HG02678 (cell line): ENCODE data around the gene SLC43A3.
"Not testable (repeated sequence)": the region's sequence is repeated elsewhere in the genome, so short reads cannot be mapped to it uniquely, and the experiment has no call there.

ENCODE experiments used
- ATAC-seq: cut with Tn5 transposase; IDR thresholded peaks from one replicate; pipeline ENCODE4 v1.9.1; 2021; ENCODE audit warnings: mild to moderate bottlenecking, moderate library complexity; ENCODE audit not compliant: unreplicated experiment

The SLC43A3 gene

DNA sequence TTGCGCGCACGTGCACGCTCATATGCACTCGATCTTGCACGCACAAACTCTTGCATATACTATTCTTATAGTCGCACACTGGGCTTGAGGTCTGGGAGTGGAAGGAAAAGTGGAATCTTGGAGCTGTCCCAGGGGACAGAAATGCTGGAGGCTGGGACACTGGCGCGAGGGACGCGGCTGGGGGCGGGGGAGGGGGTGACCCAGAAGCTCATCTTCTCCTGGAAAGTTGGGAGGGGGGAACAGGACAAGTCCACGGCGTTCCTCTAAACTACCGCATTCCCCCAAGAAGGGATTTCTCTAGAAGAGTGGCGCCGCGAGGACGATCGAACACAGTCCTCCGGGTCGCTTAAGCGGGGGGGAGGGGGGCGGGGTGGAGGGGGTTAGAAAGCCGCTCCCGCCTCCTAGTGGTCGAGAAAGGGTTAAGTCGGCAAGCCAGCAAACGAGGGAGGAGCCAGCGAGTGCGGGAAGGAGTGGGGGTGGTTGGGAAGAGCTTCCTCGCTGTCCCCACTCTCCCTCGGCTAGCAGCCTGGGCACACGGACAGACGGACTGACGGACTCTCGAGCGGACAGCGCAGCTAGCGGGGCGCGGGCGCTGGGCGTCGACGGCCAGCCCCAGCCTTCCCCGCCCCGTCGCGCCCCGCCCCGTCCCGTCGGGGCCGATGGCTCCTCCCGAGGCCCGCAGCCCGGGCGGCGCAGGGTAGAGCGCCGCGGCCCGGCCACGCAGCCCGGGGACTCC, 33.3 kb upstream of the SLC43A3 start, which contains the start of gene RTN4RL2:
RTN4RL2 (plus strand) TSS at position 507 of the 736 bp plus-strand sequence. CDS start 338 bp downstream, outside the sequence.
- peak; percentile 35 for ATAC-seq

DNA sequence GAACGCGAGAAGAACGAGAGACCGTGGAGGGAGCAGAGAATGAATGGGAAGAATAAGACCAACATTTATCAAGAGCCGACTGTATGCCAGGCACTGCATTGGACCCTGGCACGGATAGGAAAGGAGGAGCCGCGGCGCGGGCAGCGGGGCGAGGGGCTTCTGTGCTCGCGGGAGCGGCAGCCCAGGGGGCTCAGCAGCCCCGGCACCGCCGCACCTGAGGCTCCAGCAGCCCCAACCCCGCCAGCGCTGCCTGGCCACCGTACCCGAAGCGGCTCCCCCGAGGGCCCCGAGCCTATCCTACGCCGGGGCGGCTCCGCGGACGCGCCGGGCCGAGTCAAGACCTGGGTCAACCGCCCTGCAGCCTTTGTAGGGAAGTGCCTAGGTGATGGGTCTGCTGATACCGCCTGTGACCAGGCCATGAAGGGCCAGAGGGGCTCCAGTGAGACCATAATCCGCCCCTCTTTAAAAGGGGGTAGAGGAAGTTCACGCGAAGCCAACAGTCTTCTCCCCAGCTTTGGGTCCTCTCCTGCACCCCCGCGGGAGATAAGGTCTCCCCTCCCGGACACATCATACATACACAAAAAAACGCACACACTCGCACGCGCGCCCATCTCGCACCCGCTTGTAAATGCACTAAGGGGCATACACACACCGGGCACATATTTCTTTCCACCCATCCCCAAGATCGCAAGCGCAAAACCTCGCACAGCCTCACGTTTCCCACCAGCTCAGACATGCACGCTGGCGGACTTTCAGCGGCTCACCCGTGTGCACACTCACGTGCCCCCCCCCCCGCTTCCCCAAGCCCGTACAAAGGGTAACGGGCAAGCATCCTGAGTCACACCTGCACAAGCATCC, 32.5 kb upstream of the SLC43A3 start:
- ATAC-seq: no peak

DNA sequence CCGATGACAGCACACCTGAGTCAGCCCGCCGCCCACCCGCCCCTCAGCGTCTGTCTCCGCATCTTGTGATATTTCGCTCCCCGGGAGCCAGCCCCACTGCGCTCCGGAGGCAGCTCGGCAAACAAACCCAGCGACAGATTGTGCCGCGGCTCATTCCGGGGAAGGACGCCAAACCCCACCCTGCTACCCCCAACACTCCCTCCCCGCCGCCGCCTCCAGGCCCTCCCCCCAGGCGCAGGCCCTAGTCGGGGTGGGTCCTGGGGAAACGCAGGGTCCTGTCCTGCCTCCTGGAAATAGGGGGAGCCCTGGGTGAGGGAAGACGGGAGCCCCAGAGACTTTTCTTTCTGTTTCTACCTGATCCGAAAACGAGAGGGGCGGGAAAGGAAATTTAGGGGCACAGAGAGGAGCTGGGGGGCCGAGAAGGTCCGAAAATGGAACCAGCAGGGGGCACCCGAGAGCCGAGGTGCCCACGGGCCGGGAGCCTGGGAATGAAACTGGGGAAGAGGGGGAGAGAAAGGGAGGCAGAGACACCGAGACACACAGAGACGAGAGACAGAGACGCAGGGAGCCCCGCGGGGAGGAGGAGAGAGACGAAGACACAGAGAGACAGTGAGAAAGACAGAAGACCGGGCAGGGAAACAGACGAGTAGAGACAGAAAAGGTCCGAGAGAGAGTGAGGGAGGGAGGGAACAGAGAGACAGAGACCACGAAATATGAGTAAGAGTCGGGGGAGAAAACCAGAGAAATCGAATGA, 31.7 kb upstream of the SLC43A3 start:
- no peak for ATAC-seq

DNA sequence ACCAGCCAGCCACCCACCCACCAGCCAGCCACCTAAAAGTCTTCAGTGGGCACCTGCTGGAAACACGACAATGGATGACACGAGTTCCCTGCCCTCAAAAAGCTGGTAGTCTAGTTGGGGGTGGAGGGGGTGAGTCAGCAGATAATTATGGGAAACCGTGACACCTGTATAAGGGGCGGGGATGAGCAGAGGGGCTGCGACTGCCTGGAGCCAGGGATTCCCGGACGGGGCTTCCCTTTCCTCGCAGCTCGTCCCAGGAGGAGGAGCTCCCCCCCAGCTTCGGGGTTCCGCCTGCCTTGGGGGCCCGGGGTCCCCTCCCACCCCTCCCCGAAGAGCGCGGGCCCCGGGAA, 31.1 kb upstream of the SLC43A3 start:
- ATAC-seq: no peak

DNA sequence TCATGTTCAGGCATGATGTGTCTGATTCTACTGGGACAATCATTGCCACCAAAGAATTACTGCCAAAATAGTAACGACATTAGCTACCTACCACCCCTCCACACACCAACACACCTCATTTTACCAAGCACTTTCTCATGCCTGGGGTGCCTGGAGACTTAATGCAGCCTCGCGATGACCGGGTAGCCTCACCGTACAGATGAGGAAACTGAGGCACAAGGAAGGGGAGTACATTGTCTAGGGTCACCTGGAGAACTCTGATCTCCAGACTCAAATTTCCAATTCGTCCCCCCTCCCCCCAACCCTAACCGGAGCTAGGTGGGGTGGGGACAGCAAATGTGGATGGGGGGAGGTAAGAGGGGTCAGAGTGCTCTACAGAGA, 30.7 kb upstream of the SLC43A3 start:
- peak; percentile 18 for ATAC-seq

DNA sequence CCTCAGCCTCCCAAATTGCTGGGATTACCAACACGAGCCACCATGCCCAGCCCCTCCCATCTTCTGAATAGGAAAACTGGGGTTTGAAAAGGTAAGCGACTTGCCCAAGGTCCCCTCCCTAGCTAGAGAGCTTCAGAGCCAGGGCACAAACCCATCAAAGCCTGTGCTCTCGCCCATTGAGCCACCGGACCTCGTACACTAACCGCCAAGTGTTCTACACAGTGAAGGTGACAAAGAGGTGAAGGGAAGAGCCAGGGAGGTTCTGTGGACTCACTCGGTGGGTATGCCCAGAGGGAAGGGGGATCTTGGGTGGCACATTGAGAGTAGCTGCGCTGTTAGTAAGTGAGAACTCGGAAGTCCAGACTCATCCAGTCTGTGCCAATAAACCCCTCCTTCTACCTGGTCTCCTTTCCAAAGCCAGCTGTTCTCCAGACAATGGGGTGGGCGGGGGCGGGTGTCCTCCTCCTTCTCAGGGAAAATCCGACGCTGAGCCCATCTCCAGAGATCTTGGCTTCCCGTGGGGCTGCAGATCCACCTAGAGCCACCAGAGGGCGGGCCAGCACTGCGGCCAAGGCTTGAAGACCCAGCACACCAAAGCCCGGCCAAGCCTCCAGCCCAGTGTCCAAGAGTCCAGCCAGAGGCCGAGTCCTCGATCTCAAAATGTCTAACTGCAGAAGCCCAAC, 30.2 kb upstream of the SLC43A3 start:
- peak; percentile 64 for ATAC-seq

DNA sequence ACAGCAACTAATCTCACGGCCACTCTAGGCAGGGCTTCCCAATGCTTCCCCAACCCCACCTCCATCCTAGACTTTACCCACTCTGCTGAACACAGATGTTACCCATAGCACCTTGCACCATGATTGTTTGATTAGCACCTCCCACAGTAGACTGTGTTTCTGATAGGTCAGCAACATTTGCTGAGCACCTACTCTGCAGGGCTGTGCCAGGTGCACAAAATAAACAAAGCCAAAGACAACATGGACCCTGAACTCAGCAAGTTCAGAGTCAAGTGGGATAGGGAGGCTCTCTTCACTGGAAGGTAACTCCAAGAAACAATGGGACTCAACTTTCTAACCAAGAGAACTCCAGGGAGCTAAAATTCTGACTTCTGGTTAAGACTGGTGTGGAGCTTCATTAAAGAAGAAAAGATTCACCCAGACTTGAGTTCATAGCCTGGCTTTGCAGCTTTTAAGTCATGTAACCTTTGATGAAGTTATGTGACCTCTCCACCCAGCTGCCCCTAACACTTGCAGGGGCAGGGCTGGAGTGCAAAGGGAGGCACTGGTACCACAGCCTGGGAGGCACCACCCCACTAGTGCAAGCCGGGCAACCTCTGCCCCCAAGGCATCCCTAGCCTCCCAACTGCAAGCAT, 26.7 kb upstream of the SLC43A3 start:
- no peak for ATAC-seq

DNA sequence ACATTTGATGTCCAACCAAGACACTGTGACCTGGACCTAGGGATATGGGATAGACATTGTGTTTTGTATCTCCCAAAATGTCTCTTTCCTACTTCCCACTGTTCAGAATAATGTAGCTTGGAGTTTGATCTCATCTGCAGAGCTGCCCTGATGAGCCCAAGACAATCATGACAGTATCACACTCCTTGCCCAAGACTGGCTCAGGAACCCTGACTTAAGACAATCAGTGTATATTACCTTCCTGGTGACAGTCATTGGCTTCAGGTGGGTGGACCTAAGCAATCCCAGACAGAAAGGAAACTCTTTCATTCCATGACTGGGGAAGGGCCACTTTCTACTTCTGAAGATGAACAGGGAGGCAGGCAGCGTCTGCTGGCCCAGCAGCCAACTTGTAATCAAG, 19.1 kb upstream of the SLC43A3 start:
- no peak for ATAC-seq

DNA sequence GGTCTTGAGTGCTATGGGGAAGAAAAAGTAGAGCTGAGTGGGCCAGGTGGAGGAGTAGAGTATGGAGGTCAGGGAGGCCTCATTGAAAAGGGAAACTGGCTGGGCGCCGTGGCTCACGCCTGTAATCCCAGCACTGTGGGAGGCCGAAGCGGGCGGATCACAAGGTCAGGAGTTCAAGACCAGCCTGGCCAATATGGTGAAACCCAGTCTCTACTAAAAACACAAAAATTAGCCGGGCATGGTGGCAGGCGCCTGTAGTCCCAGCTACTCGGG, 18.1 kb upstream of the SLC43A3 start:
- not testable (repeated sequence) for ATAC-seq

DNA sequence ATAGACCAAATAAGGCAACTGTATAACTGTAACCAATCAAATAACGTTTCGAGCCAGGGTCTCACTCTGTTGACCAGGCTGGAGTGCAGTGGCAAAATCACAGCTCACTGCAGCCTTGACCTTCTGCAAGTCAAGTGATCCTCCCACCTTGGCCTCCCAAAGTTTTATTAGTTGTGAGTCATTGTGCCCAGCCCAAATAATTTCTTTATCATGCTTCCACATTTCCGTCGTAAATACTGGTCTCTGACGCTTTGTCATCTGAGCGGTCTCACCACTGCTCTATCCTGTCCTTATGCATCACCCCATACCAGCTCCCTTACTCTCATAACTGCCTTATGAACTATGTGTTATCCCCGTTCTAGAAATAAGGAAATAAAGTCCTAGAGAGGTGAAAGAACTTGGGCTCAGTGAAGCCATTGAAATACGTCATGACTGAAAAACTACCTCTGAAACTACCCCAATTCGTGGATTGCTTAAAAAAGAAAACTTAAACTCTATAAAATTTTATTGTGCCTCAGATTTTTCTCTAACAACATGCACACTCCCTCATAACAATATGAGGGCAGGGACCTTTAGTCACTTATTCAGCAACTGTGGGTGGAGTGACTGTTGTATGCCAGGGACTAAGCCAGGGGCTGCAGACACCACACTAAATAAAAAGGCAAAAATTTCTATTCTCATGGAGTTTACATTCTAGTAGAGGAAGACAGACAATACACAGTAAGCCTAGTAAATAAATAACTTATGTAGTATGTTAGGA, 17.6 kb upstream of the SLC43A3 start:
- ATAC-seq: no peak

DNA sequence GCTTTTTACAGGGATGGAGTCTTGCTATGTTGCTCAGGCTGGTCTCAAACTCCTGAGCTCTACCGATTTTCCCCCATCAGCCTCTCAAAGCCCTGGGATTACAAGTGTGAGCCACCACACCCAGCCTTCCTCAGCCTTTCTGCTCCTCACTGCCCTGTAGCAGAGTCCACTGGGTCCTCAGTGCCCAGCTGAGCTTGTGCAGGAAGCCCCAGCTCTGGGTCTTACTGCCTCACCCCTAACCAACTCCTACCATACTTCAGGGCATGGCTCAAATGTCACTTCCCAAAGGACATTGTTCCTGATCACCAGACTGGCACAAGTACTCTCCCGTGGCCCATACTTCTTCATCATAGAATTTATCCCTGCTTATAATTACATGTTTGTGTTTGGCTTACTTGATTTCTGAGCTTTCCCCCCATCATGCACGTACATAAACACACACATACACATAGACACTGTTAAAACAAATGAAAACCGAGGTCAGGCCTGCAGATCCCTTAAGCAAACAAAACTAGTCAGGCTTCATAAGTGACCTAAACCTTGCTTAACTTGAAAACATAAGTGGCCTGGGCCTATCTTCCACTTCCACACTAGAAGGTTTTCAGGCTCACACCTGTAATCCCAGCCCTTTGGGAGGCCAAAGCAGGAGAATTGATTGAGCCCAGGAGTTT, 14.0 kb upstream of the SLC43A3 start:
- ATAC-seq: no peak

DNA sequence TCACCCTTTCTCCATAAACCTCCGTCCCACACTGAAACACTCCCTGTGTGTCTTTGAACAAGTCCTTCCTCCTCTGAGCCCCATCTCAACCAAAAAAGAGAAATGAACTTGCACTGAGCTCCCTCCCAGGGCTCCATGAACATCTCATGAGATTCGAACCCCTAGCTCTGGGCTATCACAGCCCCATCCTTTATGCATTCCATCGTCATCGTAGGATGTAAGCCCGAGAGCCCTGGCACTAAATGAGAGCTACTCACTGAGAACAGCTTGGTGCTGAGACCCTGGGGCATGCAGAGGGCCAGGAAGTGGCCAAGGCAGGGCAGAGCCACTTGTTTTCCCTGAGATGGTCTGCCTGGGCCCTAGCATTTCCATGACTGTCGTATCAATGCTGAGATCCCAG, 12.9 kb upstream of the SLC43A3 start:
- ATAC-seq: no peak

DNA sequence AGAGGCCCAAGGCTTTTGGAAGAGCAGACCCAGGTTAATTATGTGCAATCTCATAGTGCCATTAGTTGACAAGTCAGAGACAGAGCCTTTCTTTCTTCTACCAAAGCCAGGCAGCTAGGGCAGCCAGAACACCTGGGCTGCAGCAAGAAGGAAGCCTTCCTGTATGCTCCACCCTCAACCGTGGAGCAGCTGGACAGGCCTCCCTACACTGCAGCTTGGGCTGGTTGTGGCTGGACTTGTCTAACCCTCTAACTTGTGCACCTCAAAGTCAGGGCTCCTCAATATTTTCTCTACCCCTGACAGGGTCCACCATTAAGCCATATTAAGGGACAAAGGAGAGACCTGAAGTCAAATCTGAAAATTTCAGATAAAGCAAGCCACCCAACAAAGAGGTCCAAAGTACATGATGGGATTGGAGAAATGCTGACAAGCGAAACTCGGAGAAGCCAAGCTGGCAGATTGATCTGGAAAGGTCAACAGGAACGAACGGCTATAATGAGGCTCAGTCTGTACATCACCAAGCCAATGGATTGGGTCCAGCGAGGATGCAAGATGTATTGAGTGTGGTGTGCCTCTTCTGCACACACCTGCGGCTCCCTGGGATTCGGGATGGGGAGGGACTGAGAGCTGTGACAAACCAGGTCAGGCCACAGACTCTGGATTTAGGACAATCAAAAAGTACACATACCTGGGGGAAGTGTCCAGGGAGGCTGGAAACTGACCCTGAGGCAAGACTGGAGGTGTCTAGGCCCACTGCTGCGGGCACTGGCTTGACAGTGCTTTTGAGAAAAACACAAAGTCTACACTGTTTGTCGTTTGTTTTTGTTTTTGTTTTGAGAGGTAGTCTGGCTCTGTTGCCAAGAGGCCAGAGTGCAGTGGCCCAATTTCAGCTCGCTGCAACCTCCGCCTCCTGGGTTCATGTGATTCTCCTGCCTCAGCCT, 11.7 kb upstream of the SLC43A3 start:
- no peak for ATAC-seq

DNA sequence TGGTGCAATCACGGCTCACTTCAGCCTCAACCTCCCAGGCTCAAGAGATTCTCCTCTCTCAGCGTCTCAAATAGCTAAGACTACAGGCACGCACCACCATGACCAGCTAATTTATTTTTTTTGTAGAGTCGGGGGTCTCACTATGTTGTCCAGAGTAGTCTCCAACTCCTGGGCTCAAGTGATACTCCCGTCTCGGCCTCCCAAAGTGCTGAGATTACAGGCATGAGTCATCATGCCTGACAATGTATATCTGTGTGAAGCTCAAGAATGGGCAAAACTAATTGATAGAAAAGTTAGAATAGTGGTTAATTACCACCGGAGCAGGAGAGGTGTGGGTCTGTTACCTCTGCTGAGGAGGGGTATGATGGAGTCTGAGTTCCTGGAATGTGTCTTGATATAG, 9.1 kb upstream of the SLC43A3 start:
- no peak for ATAC-seq

DNA sequence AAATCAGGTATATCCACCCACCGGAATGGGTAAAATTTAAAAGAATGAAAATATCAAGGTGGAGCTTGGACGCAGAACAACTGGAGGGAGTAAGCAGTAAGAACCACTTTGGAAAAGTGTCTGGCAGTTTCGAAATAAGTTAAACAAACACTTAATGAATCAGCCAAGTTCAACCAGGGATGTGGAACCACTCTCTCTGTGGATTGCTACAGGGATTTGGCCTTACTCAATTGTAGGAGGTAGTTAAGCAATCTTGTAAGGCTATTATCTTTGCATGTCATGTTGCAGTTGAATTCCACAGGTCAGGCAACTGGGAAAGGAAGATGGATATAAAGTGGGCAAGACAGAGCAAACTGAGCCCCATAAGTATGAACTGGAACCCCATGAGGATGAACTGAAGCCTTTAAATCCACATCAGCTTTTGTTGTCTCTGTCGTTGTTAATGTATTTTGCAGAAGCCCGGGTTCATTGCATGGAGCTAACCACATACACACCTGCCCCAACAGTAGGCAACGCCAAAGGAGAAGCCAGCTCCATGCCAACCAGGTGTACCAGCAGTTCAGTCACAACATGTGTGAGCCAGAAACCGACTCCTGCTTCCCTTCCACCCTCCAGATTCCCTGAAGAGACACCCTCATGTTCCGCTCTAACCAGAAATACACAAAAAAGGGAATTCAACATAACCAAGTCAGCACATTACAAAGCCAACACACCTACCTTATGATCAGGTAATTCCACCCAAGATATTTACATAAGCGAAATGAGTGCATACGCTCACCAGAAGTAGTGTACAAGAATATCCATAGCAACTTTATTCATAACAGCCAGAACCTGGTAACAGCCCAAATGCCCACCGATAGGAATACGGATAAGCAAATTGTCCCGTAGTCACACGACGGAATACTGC, 8.0 kb upstream of the SLC43A3 start:
- ATAC-seq: no peak

DNA sequence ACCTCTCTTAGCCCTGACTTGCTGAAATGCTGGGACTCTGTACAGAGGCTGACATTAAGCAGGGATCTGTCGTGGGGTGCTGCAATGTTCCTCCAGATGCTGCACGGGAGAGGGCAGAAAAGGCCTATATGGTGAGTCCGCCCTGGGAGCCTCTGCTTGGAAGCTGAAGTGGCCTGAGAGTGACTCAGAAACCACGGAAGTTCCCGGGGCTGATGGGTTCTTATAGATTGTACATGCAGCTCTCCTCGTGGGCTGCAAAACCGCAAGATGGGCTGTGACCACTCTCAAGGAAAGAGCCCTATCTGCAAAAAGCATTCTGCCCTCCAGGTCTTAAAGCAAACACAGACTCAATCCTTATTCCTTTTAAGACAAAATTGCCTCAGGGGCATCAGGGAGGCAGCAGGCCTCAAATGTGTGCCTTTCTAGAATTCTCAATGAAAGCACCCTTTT, 5.8 kb upstream of the SLC43A3 start:
- peak; percentile 61 for ATAC-seq

DNA sequence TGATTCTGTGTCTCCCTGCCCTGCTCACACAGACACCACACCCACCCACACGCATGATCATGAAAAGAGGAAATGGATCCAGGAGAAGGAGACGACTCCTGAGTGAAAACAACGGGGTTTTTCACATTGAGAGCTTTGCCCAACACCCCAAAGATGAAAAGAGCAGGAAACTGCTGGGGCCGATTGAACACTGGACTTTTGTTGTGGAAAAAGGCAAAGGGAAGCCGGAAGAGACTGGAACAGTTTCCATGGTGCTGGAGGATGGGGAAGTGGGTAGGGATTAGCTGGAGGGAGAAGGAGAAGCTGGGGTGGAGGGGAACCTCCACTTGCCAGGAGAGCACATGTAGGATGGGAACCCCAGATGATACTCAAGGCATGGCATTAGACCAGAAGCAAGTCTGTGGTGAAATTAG, 5.2 kb upstream of the SLC43A3 start:
- ATAC-seq: no peak
